GM19351 (cell line): ENCODE data around the gene SYNGR4.
"Not testable (repeated sequence)": the region's sequence is repeated elsewhere in the genome, so short reads cannot be mapped to it uniquely, and the experiment has no call there.

Source experiments
- ATAC-seq: cut with Tn5 transposase; IDR thresholded peaks from one replicate; pipeline ENCODE4 v1.9.1; 2021; ENCODE audit warnings: mild to moderate bottlenecking, moderate library complexity; ENCODE audit not compliant: unreplicated experiment

The SYNGR4 gene

GRCh38 chr19:48370955-48371354, 6.8 kb downstream of the SYNGR4 start:
- ATAC-seq = no peak

DNA sequence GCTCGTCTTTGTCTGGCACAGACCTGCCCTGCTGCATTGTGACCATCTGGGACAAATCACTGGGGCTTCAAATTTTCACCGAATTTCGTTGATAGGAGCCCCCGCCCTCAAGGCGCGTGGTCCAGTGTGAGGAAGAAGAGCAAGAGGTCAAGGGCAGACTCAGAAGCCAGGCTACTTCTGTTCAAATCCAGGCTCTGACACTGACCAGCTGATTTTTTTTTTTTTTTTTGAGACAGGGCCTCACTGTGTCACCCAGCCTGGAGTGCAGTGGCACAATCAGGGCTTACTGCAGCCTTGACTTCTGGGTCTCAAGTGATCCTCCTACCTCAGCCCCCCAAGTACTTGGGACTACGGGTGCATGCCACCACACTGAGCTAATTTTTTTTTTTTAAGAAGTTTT, 7.2 kb downstream of the SYNGR4 start:
- ATAC-seq = no peak

DNA sequence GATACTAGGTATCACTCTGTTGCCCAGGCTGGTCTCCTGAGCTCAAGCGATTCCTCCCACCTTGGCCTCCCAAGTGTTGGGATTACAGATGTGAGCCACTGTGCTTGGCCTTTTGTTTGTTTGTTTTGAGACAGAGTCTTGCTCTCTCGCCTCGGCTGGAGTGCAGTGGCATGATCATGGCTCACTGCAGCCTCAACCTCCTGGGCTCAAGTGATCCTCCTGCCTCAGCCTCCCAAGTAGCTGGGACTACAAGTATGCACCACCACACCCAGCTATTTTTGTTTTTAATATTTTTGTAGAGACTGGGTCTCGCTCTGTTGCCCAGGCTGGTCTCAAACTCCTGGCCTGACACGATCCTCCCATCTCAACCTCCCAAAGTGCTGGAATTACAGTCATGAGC, 7.6 kb downstream of the SYNGR4 start:
- not testable (repeated sequence) for ATAC-seq

DNA sequence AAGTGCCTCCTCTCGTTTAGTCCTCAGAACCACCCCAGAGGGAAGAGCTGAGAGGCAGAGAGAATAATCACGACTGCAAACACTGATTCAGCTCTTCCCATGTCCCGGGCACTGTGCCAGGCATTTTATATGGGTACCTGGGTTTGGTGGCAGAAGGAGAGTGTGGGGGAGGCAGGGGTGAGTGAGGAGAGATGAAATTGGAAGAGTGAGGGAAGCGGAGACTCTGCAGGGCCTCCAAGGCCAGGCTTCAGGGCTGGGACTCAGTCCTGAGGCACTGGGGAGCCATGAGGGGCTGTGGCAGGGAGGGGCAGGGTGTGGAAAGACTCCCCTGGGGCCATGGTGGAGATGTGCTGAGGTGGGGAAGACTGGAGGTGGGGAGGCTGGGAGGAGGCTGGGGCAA, 8.7 kb downstream of the SYNGR4 start:
- no peak for ATAC-seq

- no peak for ATAC-seq
Measured at GRCh38 chr19:48373567-48373966, 9.4 kb downstream of the SYNGR4 start.

DNA sequence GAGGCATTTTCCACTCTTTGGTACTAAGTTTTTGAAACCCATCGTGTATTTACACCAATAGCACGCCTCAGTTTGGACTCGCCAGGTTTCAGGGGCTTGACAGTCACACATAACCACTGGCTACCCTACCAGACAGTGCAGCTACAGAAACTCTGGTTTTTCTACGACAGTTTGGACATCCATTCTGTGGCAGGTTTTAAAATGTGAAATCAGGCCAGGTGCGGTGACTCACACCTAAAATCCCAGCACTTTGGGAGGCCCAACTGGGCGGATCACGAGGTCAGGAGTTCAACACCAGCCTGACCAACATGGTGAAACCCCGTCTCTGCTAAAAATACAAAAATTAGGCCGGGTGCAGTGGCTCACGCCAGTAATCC, 14.0 kb downstream of the SYNGR4 start:
- no peak for ATAC-seq

- ATAC-seq = no peak
Measured at GRCh38 chr19:48379058-48379457, 14.9 kb downstream of the SYNGR4 start.

DNA sequence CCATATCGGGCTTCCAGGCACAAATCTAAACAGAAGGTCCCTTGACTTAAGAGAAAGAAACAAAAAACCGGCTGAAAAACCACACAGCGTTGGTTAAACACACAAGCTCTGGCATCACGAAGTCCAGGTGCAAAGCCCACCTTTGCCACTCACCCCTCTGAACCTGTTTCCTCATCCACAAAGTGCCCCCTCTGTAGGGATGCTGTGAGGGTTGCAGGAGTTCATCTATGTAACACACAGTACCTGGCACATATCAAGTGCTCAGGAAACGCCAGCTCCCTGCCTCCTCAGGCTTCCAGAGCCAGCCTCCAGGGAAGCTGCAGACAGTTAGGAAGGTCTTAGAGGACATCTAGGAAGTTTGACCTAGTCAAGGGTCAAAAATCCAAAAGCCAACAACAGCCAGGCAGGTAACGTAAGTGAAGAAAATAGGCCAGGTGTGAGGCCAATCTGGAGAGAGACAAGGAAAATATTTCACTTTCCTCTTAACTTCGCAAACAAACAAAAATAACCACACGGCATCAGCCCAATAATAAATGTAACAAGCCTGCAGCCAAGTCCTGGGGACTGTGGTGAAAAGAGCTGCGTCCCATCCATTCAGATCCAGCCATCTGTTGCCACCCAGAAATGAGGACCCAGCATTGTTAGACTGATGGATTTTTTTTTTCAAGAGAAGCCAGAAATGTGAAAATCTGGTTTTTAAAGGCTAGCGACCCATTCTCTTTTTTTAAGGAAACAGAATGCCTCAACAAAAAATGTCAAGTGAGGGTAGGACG, 17.2 kb downstream of the SYNGR4 start:
- ATAC-seq = no peak

- ATAC-seq = no peak
Measured at GRCh38 chr19:48382286-48382685, 18.1 kb downstream of the SYNGR4 start.

- no peak for ATAC-seq
Measured at GRCh38 chr19:48385461-48386087, 21.4 kb downstream of the SYNGR4 start.

DNA sequence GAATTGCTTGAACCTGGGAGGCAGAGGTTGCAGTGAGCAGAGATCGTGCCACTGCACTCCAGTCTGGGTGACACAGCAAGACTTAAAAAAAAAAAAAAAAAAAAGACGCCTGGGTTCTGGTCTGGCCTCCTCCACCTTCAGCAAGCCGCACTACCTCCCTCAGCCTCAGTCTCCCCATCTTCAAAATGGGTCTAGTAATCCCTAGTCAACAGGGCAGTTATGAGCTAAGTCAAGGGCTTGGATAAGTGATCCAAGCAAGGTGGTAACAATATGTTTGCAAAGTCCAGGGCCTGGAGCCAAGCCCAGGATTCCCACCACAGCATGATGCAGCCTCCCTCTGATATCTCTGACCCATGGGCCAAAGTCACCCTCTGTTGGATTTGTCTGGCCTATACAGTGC, 22.8 kb downstream of the SYNGR4 start:
- ATAC-seq = no peak

DNA sequence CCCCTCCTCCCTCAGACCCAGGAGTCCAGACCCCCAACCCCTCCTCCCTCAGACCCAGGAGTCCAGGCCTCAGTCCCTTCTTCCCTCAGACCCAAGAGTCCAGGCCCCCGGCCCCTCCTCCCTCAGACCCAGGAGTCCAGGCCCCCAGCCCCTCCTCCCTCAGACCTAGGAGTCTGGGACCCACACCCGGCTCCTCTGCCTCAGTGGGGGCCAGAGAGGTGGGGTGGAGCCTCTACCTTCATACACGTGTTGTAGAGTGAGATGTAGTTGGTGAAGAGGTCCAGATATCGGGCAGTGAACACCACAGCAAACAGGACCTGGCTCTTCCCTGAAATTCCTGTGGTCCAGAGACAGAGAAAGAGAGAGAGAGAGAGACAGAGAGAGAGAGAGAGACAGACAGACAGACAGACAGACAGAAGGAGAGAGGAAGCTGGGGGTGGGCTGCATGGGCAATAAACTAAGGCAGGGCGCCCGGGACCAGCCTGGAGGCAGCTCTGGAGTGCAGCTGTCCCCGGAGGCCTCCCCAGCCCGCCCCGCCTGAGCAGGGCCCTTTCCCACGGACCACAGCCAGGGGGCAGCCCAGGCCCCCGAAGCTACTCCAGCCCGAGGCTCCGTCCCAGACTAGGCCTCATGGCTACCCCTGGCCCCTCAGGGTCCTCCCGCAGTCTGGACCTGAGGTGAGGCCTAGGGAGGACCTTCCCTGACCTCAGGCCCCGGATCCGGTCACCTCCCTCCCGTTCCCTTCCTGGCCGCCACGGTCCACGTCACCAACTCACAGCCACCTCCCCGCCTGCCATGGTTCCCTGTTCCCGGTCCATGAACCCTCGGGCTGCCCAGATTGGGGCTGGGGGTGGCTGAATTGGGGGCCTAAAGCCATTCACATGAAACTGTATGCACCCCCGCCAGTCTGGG, 26.3 kb downstream of the SYNGR4 start:
- ATAC-seq = no peak

- ATAC-seq = peak; percentile 61
Measured at GRCh38 chr19:48391100-48392005, 27.2 kb downstream of the SYNGR4 start, which contains the start of gene KDELR1. Gene KDELR1, minus strand, starts transcription at chr19:48391551. Its CDS starts 193 bp downstream, at chr19:48391358.

DNA sequence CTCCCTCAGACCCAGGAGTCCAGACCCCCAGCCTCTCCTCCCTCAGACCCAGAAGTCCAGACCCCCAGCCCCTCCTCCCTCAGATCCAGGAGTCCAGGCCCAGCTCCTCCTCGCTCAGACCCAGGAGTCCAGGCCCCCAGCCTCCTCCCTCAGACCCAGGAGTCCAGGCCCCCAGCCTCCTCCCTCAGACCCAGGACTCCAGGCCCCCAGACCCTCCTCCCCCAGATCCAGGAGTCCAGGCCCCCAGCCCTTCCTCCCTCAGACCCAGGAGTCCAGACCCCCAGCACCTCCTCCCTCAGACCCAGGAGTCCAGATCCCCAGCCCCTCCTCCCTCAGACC, 27.8 kb downstream of the SYNGR4 start:
- ATAC-seq = not testable (repeated sequence)

DNA sequence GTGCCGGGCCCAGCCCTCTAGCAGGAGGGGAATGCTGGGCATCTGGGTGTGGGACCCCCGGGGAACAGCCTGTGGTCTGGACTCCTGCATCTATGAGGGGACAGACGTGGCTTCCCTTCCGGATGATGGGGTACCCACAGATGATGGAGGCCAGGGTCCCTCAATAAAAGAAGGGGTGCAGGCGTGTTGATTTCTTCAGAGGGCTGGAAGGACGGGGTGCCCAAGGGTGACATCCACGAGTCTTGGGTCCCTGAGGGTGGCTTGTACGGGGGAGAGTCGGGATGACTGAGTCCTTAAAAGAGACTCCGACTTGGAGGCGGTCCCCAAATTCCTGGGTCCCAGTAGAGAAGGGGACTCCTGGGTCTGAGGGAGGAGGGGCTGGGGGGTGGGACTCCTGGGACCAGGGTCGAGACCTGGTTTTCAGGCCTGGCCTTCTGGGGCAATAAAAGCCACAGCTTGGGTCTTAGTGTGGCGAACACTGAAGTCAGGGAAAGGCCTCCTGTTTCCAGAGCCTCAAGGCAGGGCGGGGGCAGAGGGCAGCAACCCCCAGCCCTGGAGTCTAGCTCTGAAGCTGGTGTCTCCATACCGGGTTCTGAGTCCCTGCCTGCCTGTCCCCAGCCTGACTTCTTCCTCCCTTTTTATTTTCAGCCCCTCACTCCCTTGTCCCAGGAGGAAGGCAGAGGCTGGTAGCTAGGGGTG, 28.8 kb downstream of the SYNGR4 start:
- ATAC-seq = no peak

- ATAC-seq = no peak
Measured at GRCh38 chr19:48393559-48394330, 29.6 kb downstream of the SYNGR4 start, which contains the start of gene GRIN2D. Gene GRIN2D, plus strand, starts transcription at chr19:48393668. Its CDS starts 4,725 bp downstream, at chr19:48398393.

GRCh38 chr19:48394331-48395169, 30.4 kb downstream of the SYNGR4 start:
- no peak for ATAC-seq

GRCh38 chr19:48395170-48395455, 30.9 kb downstream of the SYNGR4 start:
- no peak for ATAC-seq
